ENCODE data around the gene ATF1.
"Not testable (repeated sequence)": the region's sequence is repeated elsewhere in the genome, so short reads cannot be mapped to it uniquely, and the experiment has no call there.

ATF1 gene

GRCh38 chr12:50868881-50869280 lies 105.0 kb downstream of the ATF1 start:
- DNase-seq; H3K4me3 Mint-ChIP-seq; ATAC-seq (replicated peaks); H3K36me3 Mint-ChIP-seq (ENCODE audit: insufficient read depth); H3K4me1 Mint-ChIP-seq (ENCODE audit: low read depth in 2 of 2); H3K27ac Mint-ChIP-seq; H3K9me3 Mint-ChIP-seq: not testable (repeated sequence)
- H3K27me3 Mint-ChIP-seq: peaks cover 39 to 56% of the 10 kb centered on the region in 2 donors
